Measurements from ENCODE around the gene HOXA4.

- TF ChIP-seq CTCF (conservative IDR thresholded peaks at IDR 0.05; ENCODE audit: low read depth in 2 of 2) (no peak), EZH2 (IDR thresholded peaks at IDR 0.05; ENCODE audit: low read depth, unreplicated experiment) (peak; percentile 60)
Measured at GRCh38 chr7:27118580-27118979, 12.0 kb downstream of the HOXA4 start.

Measured in GM23338 (cell line).